CD14-positive monocyte (primary cell): ENCODE data around the gene PHACTR4. TPM values are rescaled to one million over a fixed set of nuclear protein-coding genes. Genes with fewer than 3 reads are reported as not detected.

Experiments
- DNase-seq, 3 donors: peaks; one replicate each; pipeline ENCODE4 v3.0.0-alpha.2; 2011 to 2022
- H2AFZ ChIP-seq: 2 replicates; pipeline ENCODE4 v1.6.0; 2012; ENCODE audit warnings: mild to moderate bottlenecking, low read depth, low read length, inconsistent platforms; ENCODE audit not compliant: insufficient read depth, poor library complexity, severe bottlenecking
- H3K27ac ChIP-seq, 2 donors: 1 replicate in 1 of 2; 2 replicates in 1 of 2; pipeline ENCODE4 v1.5.1; 2012 to 2013; ENCODE audit warnings: low read length in 2 of 2, control low read depth in 1 of 2, inconsistent platforms in 1 of 2, low read depth in 1 of 2, mild to moderate bottlenecking in 1 of 2
- H3K27me3 ChIP-seq, 2 donors: one replicate each; pipeline versions ENCODE4 v1.6.0 to v1.6.1; 2011 to 2013; ENCODE audit warnings: low read length in 2 of 2; ENCODE audit not compliant: control insufficient read depth in 2 of 2, insufficient read depth in 2 of 2
- H3K36me3 ChIP-seq, 2 donors: replicated peaks in 1 of 2; 1 replicate in 1 of 2; 2 replicates in 1 of 2; pipeline versions ENCODE4 v1.5.1 to v1.6.1; 2012 to 2013; ENCODE audit warnings: low read length in 2 of 2, control low read depth in 1 of 2, inconsistent platforms in 1 of 2, mild to moderate bottlenecking in 1 of 2; ENCODE audit not compliant: insufficient read depth in 2 of 2, control insufficient read depth in 1 of 2
- H3K4me1 ChIP-seq, 2 donors: 1 replicate in 1 of 2; 2 replicates in 1 of 2; pipeline versions ENCODE4 v1.5.1 to v1.6.1; 2012 to 2013; ENCODE audit warnings: low read length in 2 of 2, control low read depth in 1 of 2, inconsistent platforms in 1 of 2, mild to moderate bottlenecking in 1 of 2, moderate library complexity in 1 of 2; ENCODE audit not compliant: insufficient read depth in 2 of 2, control insufficient read depth in 1 of 2
- H3K4me2 ChIP-seq: replicated peaks from 2 replicates; pipeline ENCODE3; 2012; ENCODE audit warnings: low read length, moderate library complexity, mild to moderate bottlenecking; ENCODE audit not compliant: poor library complexity, severe bottlenecking; ENCODE audit errors: extremely low read depth
- H3K4me3 ChIP-seq, 3 experiments: fragments of 200-600 bp in 1 of 3; sonication (generic) in 1 of 3; replicated peaks in 1 of 3; 1 replicate in 2 of 3; 2 replicates in 1 of 3; pipeline ENCODE4 v1.5.1; 2011 to 2013; ENCODE audit warnings: low read length in 3 of 3, mild to moderate bottlenecking in 3 of 3, control low read depth in 2 of 3, low read depth in 2 of 3, inconsistent platforms in 1 of 3, moderate library complexity in 1 of 3
- H3K79me2 ChIP-seq: 2 replicates; pipeline ENCODE4 v1.6.0; 2012; ENCODE audit warnings: mild to moderate bottlenecking, control low read depth, inconsistent platforms, low read length, moderate library complexity; ENCODE audit not compliant: insufficient read depth
- H3K9ac ChIP-seq: 2 replicates; pipeline ENCODE4 v1.6.0; 2017; ENCODE audit warnings: low read length, mild to moderate bottlenecking; ENCODE audit not compliant: insufficient read depth, poor library complexity, severe bottlenecking
- H3K9me3 ChIP-seq, 2 donors: replicated peaks in 1 of 2; 1 replicate in 1 of 2; 2 replicates in 1 of 2; pipeline versions ENCODE4 v1.5.1 to v1.6.1; 2012 to 2013; ENCODE audit warnings: low read length in 2 of 2, control low read depth in 1 of 2; ENCODE audit not compliant: control insufficient read depth in 1 of 2, insufficient read depth in 1 of 2
- H4K20me1 ChIP-seq: 2 replicates; pipeline ENCODE4 v1.6.0; 2012; ENCODE audit warnings: mild to moderate bottlenecking, low read length, control low read depth, moderate library complexity; ENCODE audit not compliant: insufficient read depth
- H3K27ac Mint-ChIP-seq, 7 donors: one replicate each; pipeline ENCODE4 v1.8.0; 2020; ENCODE audit warnings: mild to moderate bottlenecking in 7 of 7, mixed read lengths in 7 of 7, moderate library complexity in 6 of 7, inconsistent platforms in 2 of 7
- H3K27me3 Mint-ChIP-seq, 3 donors: one replicate each; pipeline ENCODE4 v1.8.0; 2021 to 2022; ENCODE audit warnings: low read depth in 3 of 3, mild to moderate bottlenecking in 3 of 3, mixed read lengths in 3 of 3, moderate library complexity in 3 of 3, inconsistent platforms in 1 of 3
- H3K36me3 Mint-ChIP-seq, 2 donors: one replicate each; pipeline ENCODE4 v1.8.0; 2020; ENCODE audit warnings: mixed read lengths in 2 of 2, inconsistent platforms in 1 of 2, mild to moderate bottlenecking in 1 of 2
- H3K4me1 Mint-ChIP-seq: one replicate; pipeline ENCODE4 v1.8.0; 2020; ENCODE audit warnings: mild to moderate bottlenecking, mixed read lengths
- H3K4me3 Mint-ChIP-seq, 2 donors: one replicate each; pipeline ENCODE4 v1.8.0; 2020; ENCODE audit warnings: mild to moderate bottlenecking in 2 of 2, mixed read lengths in 2 of 2, moderate library complexity in 1 of 2
- H3K9me3 Mint-ChIP-seq, 7 donors: one replicate each; pipeline ENCODE4 v1.8.0; 2020 to 2022; ENCODE audit warnings: mixed read lengths in 7 of 7, mild to moderate bottlenecking in 6 of 7, moderate library complexity in 6 of 7, inconsistent platforms in 2 of 7
- WGBS: methylation state at CpG from one replicate; pipeline ENCODE4 v1.1.5; 2013; ENCODE audit warnings: missing lambda C conversion rate; ENCODE audit not compliant: insufficient coverage; 5-methylcytosine and 5-hydroxymethylcytosine counted together
- intact Hi-C, 2 donors: fragments of 100-400 bp; cut with micrococcal nuclease; formaldehyde crosslinking; loops; one replicate each; pipeline versions ENCODE4 v1.15.0 to v1.15.1; 2023
- polyA plus RNA-seq, 3 donors: library from polyadenylated mRNA; depleted of rRNA in 1 of 3; unstranded in 2 of 3; stranded (reverse) in 1 of 3; fragments of 300-500 nt in 2 of 3; fragments of >200 nt in 1 of 3; fragmentation: Illumina TruSeq in 2 of 3; gene quantifications; 1 replicate in 2 of 3; 2 replicates in 1 of 3; pipeline ENCODE4 v1.2.3, GENCODE V29; 2012 to 2021
- TF ChIP-seq, protein P1 (sequence below): fragments of 200-600 bp; IDR thresholded peaks from one replicate; pipeline ENCODE4 v1.8.0; 2022; ENCODE audit warnings: antibody characterized with exemption, mild to moderate bottlenecking

The PHACTR4 gene
- polyA plus RNA-seq, 3 donors = 2.9 to 9.7 (median 2.9) TPM

DNA sequence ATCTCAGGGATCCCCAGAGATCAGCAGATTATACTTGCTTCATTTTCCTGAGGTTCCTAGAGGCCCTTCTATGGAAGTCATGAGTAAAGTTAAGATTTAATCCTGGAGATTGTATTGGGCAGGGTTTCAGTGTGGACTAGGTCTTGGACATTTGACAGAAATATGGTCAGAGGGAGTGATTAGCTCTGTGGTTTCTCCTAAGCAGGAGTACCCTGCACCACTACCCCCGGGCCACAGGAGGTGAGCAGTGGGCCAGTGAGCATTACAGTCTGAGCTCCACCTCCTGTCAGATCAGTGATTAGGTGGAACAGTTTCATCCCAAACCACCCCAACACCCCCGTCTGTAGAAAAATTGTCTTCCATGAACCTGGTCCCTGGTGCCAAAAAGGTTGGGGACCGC, 43.2 kb downstream of the PHACTR4 start:
- TF ChIP-seq, protein P1, sequence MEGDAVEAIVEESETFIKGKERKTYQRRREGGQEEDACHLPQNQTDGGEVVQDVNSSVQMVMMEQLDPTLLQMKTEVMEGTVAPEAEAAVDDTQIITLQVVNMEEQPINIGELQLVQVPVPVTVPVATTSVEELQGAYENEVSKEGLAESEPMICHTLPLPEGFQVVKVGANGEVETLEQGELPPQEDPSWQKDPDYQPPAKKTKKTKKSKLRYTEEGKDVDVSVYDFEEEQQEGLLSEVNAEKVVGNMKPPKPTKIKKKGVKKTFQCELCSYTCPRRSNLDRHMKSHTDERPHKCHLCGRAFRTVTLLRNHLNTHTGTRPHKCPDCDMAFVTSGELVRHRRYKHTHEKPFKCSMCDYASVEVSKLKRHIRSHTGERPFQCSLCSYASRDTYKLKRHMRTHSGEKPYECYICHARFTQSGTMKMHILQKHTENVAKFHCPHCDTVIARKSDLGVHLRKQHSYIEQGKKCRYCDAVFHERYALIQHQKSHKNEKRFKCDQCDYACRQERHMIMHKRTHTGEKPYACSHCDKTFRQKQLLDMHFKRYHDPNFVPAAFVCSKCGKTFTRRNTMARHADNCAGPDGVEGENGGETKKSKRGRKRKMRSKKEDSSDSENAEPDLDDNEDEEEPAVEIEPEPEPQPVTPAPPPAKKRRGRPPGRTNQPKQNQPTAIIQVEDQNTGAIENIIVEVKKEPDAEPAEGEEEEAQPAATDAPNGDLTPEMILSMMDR = no peak

DNA sequence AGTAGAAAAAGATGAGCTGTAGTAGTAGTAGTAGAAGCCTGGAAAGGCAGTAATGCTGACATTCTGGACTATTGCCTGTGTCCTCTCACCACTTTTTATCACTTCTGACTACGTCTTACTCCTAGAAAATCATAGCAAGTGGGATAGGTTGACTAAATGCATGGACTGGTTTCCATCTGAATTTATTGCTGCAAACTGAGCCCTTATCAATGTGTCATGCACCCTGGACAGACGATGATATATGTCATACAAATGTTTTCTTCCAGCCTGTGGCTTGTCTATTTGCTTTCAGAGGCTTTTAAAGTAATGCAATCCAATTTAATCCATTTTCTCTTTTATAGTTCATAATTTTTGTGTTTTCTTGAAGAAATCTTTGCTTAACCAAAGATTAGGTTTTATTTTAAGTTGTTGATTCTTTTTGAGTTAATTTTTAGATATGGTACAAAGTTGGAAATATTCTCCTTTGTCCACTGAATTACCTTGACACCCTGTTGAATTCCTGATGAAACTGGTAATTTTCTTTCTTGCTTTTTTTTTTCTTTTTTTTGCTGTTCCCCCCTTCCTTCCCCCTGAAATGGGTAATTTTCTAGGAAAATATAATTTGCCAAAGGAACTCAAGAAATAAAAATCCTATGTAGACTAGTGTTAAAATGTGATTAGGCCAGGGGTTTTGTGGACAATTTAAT, 47.1 kb downstream of the PHACTR4 start:
- Histone ChIP-seq H2AFZ (no peak overlapping the region), H3K4me3 (no peak overlapping the region), H3K27me3 (no peaks in the 10 kb centered on the region), H3K9me3 (no peaks in the 10 kb centered on the region), H3K36me3 (peaks cover 0 to 5% of the 10 kb centered on the region in 2 donors), H3K4me2 (no peak overlapping the region), H3K79me2 (peaks cover 9% of the 10 kb centered on the region), H3K9ac (no peak overlapping the region), H3K27ac (no peak overlapping the region), H4K20me1 (no peaks in the 10 kb centered on the region), H3K4me1 (no peaks in the 10 kb centered on the region)
- H3K4me1 Mint-ChIP-seq = peaks cover 15% of the 10 kb centered on the region
- peaks cover 10 to 15% of the 10 kb centered on the region in 2 donors for H3K36me3 Mint-ChIP-seq
- WGBS = no CpG with 5 or more reads among the region's 2 CpGs
- TF ChIP-seq, protein P1 = no peak
- intact Hi-C loops = no loop called here
- peak overlapping the region in 1 of 7 donors; percentile 31 for H3K27ac Mint-ChIP-seq
- no peak for DNase-seq
- no peak overlapping the region for H3K4me3 Mint-ChIP-seq
- no peaks in the 10 kb centered on the region for H3K9me3 Mint-ChIP-seq
- H3K27me3 Mint-ChIP-seq = no peaks in the 10 kb centered on the region

More for the DNA sequence above, 43.2 kb downstream of the PHACTR4 start:
- Histone ChIP-seq H2AFZ (no peak overlapping the region), H3K4me1 (no peaks in the 10 kb centered on the region), H3K79me2 (peaks cover 7% of the 10 kb centered on the region), H3K27ac (no peak overlapping the region), H3K4me2 (no peak overlapping the region), H3K9ac (no peak overlapping the region), H3K27me3 (no peaks in the 10 kb centered on the region), H4K20me1 (peaks cover 5% of the 10 kb centered on the region), H3K4me3 (no peak overlapping the region), H3K9me3 (no peaks in the 10 kb centered on the region), H3K36me3 (peaks cover 0 to 18% of the 10 kb centered on the region in 2 donors)
- Mint-ChIP-seq H3K9me3 (no peaks in the 10 kb centered on the region), H3K36me3 (peaks cover 22 to 29% of the 10 kb centered on the region in 2 donors), H3K4me3 (no peak overlapping the region), H3K4me1 (peaks cover 15% of the 10 kb centered on the region), H3K27me3 (peaks cover 0 to 1% (median 0%) of the 10 kb centered on the region in 3 donors), H3K27ac (no peak overlapping the region)
- intact Hi-C loops = no loop called here
- no peak for DNase-seq
- WGBS = 100% methylated on average over 1 of the region's 3 CpGs
